DOHH2 (cell line): ENCODE data around the gene CTSD.

Experiments
- H3F3A ChIP-seq: fragments of 200-600 bp; sonication (generic), shearing (Covaris generic); 2 replicates; pipeline ENCODE4 v1.6.0; 2016; ENCODE audit warnings: antibody characterized with exemption, mild to moderate bottlenecking; ENCODE audit not compliant: control insufficient read depth, insufficient read depth
- H3K27ac ChIP-seq: fragments of 200-600 bp; sonication (generic); 2 replicates; pipeline ENCODE4 v1.5.1; 2014; ENCODE audit warnings: low read depth, mild to moderate bottlenecking, low read length, moderate library complexity
- H3K27me3 ChIP-seq: fragments of 200-600 bp; sonication (generic); 2 replicates; pipeline ENCODE4 v1.6.1; 2014; ENCODE audit warnings: mild to moderate bottlenecking, low read length, mixed read lengths; ENCODE audit not compliant: control insufficient read depth
- H3K36me3 ChIP-seq: fragments of 200-600 bp; sonication (generic); 2 replicates; pipeline ENCODE4 v1.6.1; 2014; ENCODE audit warnings: mild to moderate bottlenecking, low read length, moderate library complexity, mixed read lengths; ENCODE audit not compliant: control insufficient read depth
- H3K4me1 ChIP-seq: fragments of 200-600 bp; sonication (generic); 2 replicates; pipeline ENCODE4 v1.6.1; 2014; ENCODE audit warnings: mild to moderate bottlenecking, low read length, mixed read lengths; ENCODE audit not compliant: control insufficient read depth
- H3K4me2 ChIP-seq: fragments of 200-600 bp; sonication (generic); 2 replicates; pipeline ENCODE4 v1.6.0; 2014; ENCODE audit warnings: mild to moderate bottlenecking, low read length, moderate library complexity
- H3K4me3 ChIP-seq: fragments of 200-600 bp; sonication (generic); 2 replicates; pipeline ENCODE4 v1.5.1; 2014; ENCODE audit warnings: mild to moderate bottlenecking, low read length, mixed read lengths
- H3K79me2 ChIP-seq: fragments of 200-600 bp; sonication (generic); 2 replicates; pipeline ENCODE4 v1.6.1; 2014; ENCODE audit warnings: mild to moderate bottlenecking, low read length, mixed read lengths; ENCODE audit not compliant: control insufficient read depth
- H3K9me2 ChIP-seq: fragments of 200-600 bp; sonication (generic); replicated peaks from 2 replicates; pipeline ENCODE4 v1.6.1; 2014; ENCODE audit warnings: mild to moderate bottlenecking, low read length, mixed read lengths; ENCODE audit not compliant: control insufficient read depth
- H3K9me3 ChIP-seq: fragments of 200-600 bp; sonication (generic); 2 replicates; pipeline ENCODE4 v1.6.1; 2014; ENCODE audit warnings: antibody characterized with exemption, low read length, mixed read lengths; ENCODE audit not compliant: control insufficient read depth, insufficient read depth
- H4K20me1 ChIP-seq: fragments of 200-600 bp; sonication (generic); 2 replicates; pipeline ENCODE4 v1.6.0; 2014; ENCODE audit warnings: low read depth, mild to moderate bottlenecking, antibody characterized with exemption, low read length, moderate library complexity; ENCODE audit not compliant: control insufficient read depth, insufficient read depth
- CTCF ChIP-seq: fragments of 200-600 bp; sonication (generic); IDR thresholded peaks from one replicate; pipeline ENCODE4 v1.5.1; 2014; ENCODE audit warnings: antibody characterized with exemption, mild to moderate bottlenecking, low read depth, low read length; ENCODE audit not compliant: poor library complexity, severe bottlenecking
- EZH2phosphoT487 ChIP-seq: fragments of 200-600 bp; sonication (generic); IDR thresholded peaks from 2 replicates; pipeline ENCODE4 v1.6.1; 2017; ENCODE audit warnings: borderline replicate concordance, mild to moderate bottlenecking, antibody characterized with exemption, low read length, moderate library complexity, mixed read lengths

Gene CTSD

GRCh38 chr11:1730059-1730629, 33.6 kb downstream of the CTSD start:
- Histone ChIP-seq H3K36me3 (no peaks in the 10 kb centered on the region), H3K4me3 (no peak overlapping the region), H3K4me2 (no peak overlapping the region), H3F3A (no peaks in the 10 kb centered on the region), H3K4me1 (no peaks in the 10 kb centered on the region), H3K9me2 (no peaks in the 10 kb centered on the region), H3K27me3 (no peaks in the 10 kb centered on the region), H4K20me1 (no peaks in the 10 kb centered on the region), H3K79me2 (no peaks in the 10 kb centered on the region), H3K27ac (no peak overlapping the region), H3K9me3 (peaks cover 6% of the 10 kb centered on the region; the same call in 1 of the 2 replicates)
- no peak for TF ChIP-seq EZH2phosphoT487

GRCh38 chr11:1729692-1730011, 34.1 kb downstream of the CTSD start:
- no peaks in the 10 kb centered on the region for H3K4me1 ChIP-seq
- H3K4me3 ChIP-seq: no peak overlapping the region
- H3F3A ChIP-seq: no peaks in the 10 kb centered on the region
- no peak for TF ChIP-seq CTCF
- TF ChIP-seq EZH2phosphoT487: no peak
- no peaks in the 10 kb centered on the region for H3K27me3 ChIP-seq
- no peaks in the 10 kb centered on the region for H3K36me3 ChIP-seq
- peaks cover 6% of the 10 kb centered on the region; the same call in 1 of the 2 replicates for H3K9me3 ChIP-seq
- H3K9me2 ChIP-seq: no peaks in the 10 kb centered on the region
- H3K4me2 ChIP-seq: no peak overlapping the region
- no peak overlapping the region for H3K27ac ChIP-seq
- no peaks in the 10 kb centered on the region for H4K20me1 ChIP-seq
- no peaks in the 10 kb centered on the region for H3K79me2 ChIP-seq

GRCh38 chr11:1728931-1729691, 34.6 kb downstream of the CTSD start:
- H3K27ac ChIP-seq: no peak overlapping the region
- H3F3A ChIP-seq: no peaks in the 10 kb centered on the region
- H3K27me3 ChIP-seq: no peaks in the 10 kb centered on the region
- no peaks in the 10 kb centered on the region for H3K79me2 ChIP-seq
- no peaks in the 10 kb centered on the region for H4K20me1 ChIP-seq
- H3K36me3 ChIP-seq: no peaks in the 10 kb centered on the region
- TF ChIP-seq EZH2phosphoT487: no peak
- no peak for TF ChIP-seq CTCF
- no peaks in the 10 kb centered on the region for H3K9me2 ChIP-seq
- no peaks in the 10 kb centered on the region for H3K4me1 ChIP-seq
- no peak overlapping the region for H3K4me2 ChIP-seq
- no peak overlapping the region for H3K4me3 ChIP-seq
- H3K9me3 ChIP-seq: peaks cover 6% of the 10 kb centered on the region; the same call in 1 of the 2 replicates

- Histone ChIP-seq H3K27ac (no peak overlapping the region), H3K4me2 (no peak overlapping the region), H3K79me2 (no peaks in the 10 kb centered on the region), H3K4me1 (no peaks in the 10 kb centered on the region), H3K9me2 (no peaks in the 10 kb centered on the region), H3F3A (no peaks in the 10 kb centered on the region), H4K20me1 (no peaks in the 10 kb centered on the region), H3K4me3 (no peak overlapping the region), H3K27me3 (no peaks in the 10 kb centered on the region), H3K9me3 (peaks cover 6% of the 10 kb centered on the region; the same call in 1 of the 2 replicates), H3K36me3 (no peaks in the 10 kb centered on the region)
- TF ChIP-seq EZH2phosphoT487 (no peak), CTCF (no peak)
Measured at GRCh38 chr11:1728301-1728700, 35.4 kb downstream of the CTSD start.
